GM19438 (cell line): Measurements from ENCODE around the gene ARHGAP10.
"Not testable (repeated sequence)": the region's sequence is repeated elsewhere in the genome, so short reads cannot be mapped to it uniquely, and the experiment has no call there.

ENCODE experiments used
- ATAC-seq: cut with Tn5 transposase; IDR thresholded peaks from one replicate; pipeline ENCODE4 v1.9.1; 2021; ENCODE audit warnings: low read depth; ENCODE audit not compliant: unreplicated experiment

Gene ARHGAP10

GRCh38 chr4:148076964-148077363, 345.1 kb downstream of the ARHGAP10 start:
- ATAC-seq = no peak

- no peak for ATAC-seq
Measured at GRCh38 chr4:148077581-148077980, 345.7 kb downstream of the ARHGAP10 start.

- no peak for ATAC-seq
Measured at GRCh38 chr4:148078061-148078460, 346.2 kb downstream of the ARHGAP10 start.

GRCh38 chr4:148079961-148080360, 348.1 kb downstream of the ARHGAP10 start:
- ATAC-seq = no peak

- ATAC-seq = no peak
Measured at GRCh38 chr4:148081267-148081666, 349.4 kb downstream of the ARHGAP10 start.

GRCh38 chr4:148081745-148082144, 349.9 kb downstream of the ARHGAP10 start:
- no peak for ATAC-seq

- not testable (repeated sequence) for ATAC-seq
Measured at GRCh38 chr4:148083073-148083472, 351.2 kb downstream of the ARHGAP10 start.

GRCh38 chr4:148089624-148090023, 357.7 kb downstream of the ARHGAP10 start:
- no peak for ATAC-seq

- ATAC-seq = no peak
Measured at GRCh38 chr4:148090029-148090428, 358.1 kb downstream of the ARHGAP10 start.

- no peak for ATAC-seq
Measured at GRCh38 chr4:148090503-148091476, 358.9 kb downstream of the ARHGAP10 start.

- no peak for ATAC-seq
Measured at GRCh38 chr4:148091896-148092295, 360.0 kb downstream of the ARHGAP10 start.

GRCh38 chr4:148092316-148093014, 360.6 kb downstream of the ARHGAP10 start:
- no peak for ATAC-seq

GRCh38 chr4:148093065-148093464, 361.2 kb downstream of the ARHGAP10 start:
- ATAC-seq = no peak

GRCh38 chr4:148094149-148094548, 362.3 kb downstream of the ARHGAP10 start:
- no peak for ATAC-seq

- ATAC-seq = no peak
Measured at GRCh38 chr4:148095346-148095923, 363.5 kb downstream of the ARHGAP10 start.

GRCh38 chr4:148097801-148098200, 365.9 kb downstream of the ARHGAP10 start:
- ATAC-seq = no peak

- ATAC-seq = no peak
Measured at GRCh38 chr4:148101235-148101634, 369.3 kb downstream of the ARHGAP10 start.

GRCh38 chr4:148101790-148102189, 369.9 kb downstream of the ARHGAP10 start:
- ATAC-seq = no peak

GRCh38 chr4:148103597-148104355, 371.9 kb downstream of the ARHGAP10 start:
- ATAC-seq = no peak

GRCh38 chr4:148108766-148109165, 376.9 kb downstream of the ARHGAP10 start:
- ATAC-seq = no peak
